HG03175 (cell line): ENCODE measurements around the gene UGP2.
A peak's percentile ranks its signal among the peaks of the same experiment; 100 is the strongest.
"Not testable (repeated sequence)": the region's sequence is repeated elsewhere in the genome, so short reads cannot be mapped to it uniquely, and the experiment has no call there.

Experiments used
- ATAC-seq: cut with Tn5 transposase; IDR thresholded peaks from one replicate; pipeline ENCODE4 v1.9.1; 2021; ENCODE audit warnings: mild to moderate bottlenecking, moderate library complexity; ENCODE audit not compliant: unreplicated experiment

The UGP2 gene

GRCh38 chr2:63840081-63840784 is 1.5 kb upstream of the UGP2 start:
- peak; percentile 28 for ATAC-seq

GRCh38 chr2:63840785-63841253 is 877 bp upstream of the UGP2 start:
- ATAC-seq: peak; percentile 90

- ATAC-seq: no peak
These were observed 709 bp downstream of the UGP2 start for GRCh38 chr2:63842149-63843061.

GRCh38 chr2:63843093-63843492 is 1.4 kb downstream of the UGP2 start:
- no peak for ATAC-seq

- ATAC-seq: no peak
These were observed 2.1 kb downstream of the UGP2 start for GRCh38 chr2:63843791-63844190.

- ATAC-seq: no peak
These were observed 2.9 kb downstream of the UGP2 start for GRCh38 chr2:63844616-63845015.

- ATAC-seq: no peak
These were observed 4.2 kb downstream of the UGP2 start for GRCh38 chr2:63845866-63846265.

- no peak for ATAC-seq
These were observed 4.8 kb downstream of the UGP2 start for GRCh38 chr2:63846487-63846886.

- not testable (repeated sequence) for ATAC-seq
These were observed 5.9 kb downstream of the UGP2 start for GRCh38 chr2:63847571-63847970.

- ATAC-seq: no peak
These were observed 7.9 kb downstream of the UGP2 start for GRCh38 chr2:63849381-63850203.

GRCh38 chr2:63850204-63850571 is 8.5 kb downstream of the UGP2 start:
- ATAC-seq: no peak

GRCh38 chr2:63850649-63851048 is 9.0 kb downstream of the UGP2 start:
- ATAC-seq: no peak

GRCh38 chr2:63851691-63852311 is 10.1 kb downstream of the UGP2 start:
- no peak for ATAC-seq

GRCh38 chr2:63853527-63854310 is 12.0 kb downstream of the UGP2 start:
- no peak for ATAC-seq

- no peak for ATAC-seq
These were observed 14.0 kb downstream of the UGP2 start for GRCh38 chr2:63855418-63856302.

GRCh38 chr2:63856303-63856603 is 14.6 kb downstream of the UGP2 start:
- no peak for ATAC-seq

GRCh38 chr2:63858291-63858690 is 16.6 kb downstream of the UGP2 start:
- no peak for ATAC-seq

- peak; percentile 46 for ATAC-seq
These were observed 19.6 kb downstream of the UGP2 start for GRCh38 chr2:63861220-63861822.

- no peak for ATAC-seq
These were observed 21.1 kb downstream of the UGP2 start for GRCh38 chr2:63862806-63863205.
